DND-41 (cell line): ENCODE data around the gene NR5A1.

Source experiments
- CTCF ChIP-seq: IDR thresholded peaks from 2 replicates; pipeline ENCODE4 v1.5.1; 2012; ENCODE audit warnings: borderline replicate concordance, low read length, moderate library complexity, mild to moderate bottlenecking; ENCODE audit not compliant: poor library complexity, severe bottlenecking; ENCODE audit errors: extremely low read depth
- EZH2 ChIP-seq: IDR thresholded peaks from 3 replicates; pipeline ENCODE4 v1.6.1; 2012; ENCODE audit warnings: borderline replicate concordance, low read depth, mild to moderate bottlenecking, moderate library complexity, low read length, inconsistent platforms; ENCODE audit not compliant: severe bottlenecking

GRCh38 chr9:124487260-124488182 is 19.7 kb downstream of the NR5A1 start:
- TF ChIP-seq EZH2 (no peak), CTCF (no peak)
